EL (cell line): ENCODE measurements around the gene F12.

ENCODE experiments used
- DNase-seq: peaks from one replicate; pipeline ENCODE4 v3.0.0-alpha.2; 2016

F12 gene

GRCh38 chr5:177446200-177447065 lies 37.1 kb upstream of the F12 start, which contains the start of gene PRR7:
PRR7 (plus strand) TSS chr5:177446814; CDS start chr5:177455068, 8,254 bp downstream.
- DNase-seq = peak; percentile 73

GRCh38 chr5:177445917-177446199 lies 36.5 kb upstream of the F12 start:
- DNase-seq = no peak

- DNase-seq = no peak
Observed at GRCh38 chr5:177445052-177445916, 35.9 kb upstream of the F12 start.

- DNase-seq = no peak
Observed at GRCh38 chr5:177444106-177445051, 35.0 kb upstream of the F12 start.

- DNase-seq = no peak
Observed at GRCh38 chr5:177443144-177443983, 34.0 kb upstream of the F12 start.

- DNase-seq = no peak
Observed at GRCh38 chr5:177442066-177442826, 32.9 kb upstream of the F12 start.

- no peak for DNase-seq
Observed at GRCh38 chr5:177440990-177441780, 31.8 kb upstream of the F12 start.

- no peak for DNase-seq
Observed at GRCh38 chr5:177440211-177440989, 31.0 kb upstream of the F12 start.

GRCh38 chr5:177439518-177440053 lies 30.2 kb upstream of the F12 start:
- DNase-seq = no peak

GRCh38 chr5:177438468-177438867 lies 29.1 kb upstream of the F12 start:
- no peak for DNase-seq

GRCh38 chr5:177437623-177438022 lies 28.3 kb upstream of the F12 start:
- no peak for DNase-seq

GRCh38 chr5:177435847-177436536 lies 26.6 kb upstream of the F12 start:
- no peak for DNase-seq

- DNase-seq = no peak
Observed at GRCh38 chr5:177434942-177435738, 25.8 kb upstream of the F12 start.

GRCh38 chr5:177434437-177434836 lies 25.1 kb upstream of the F12 start:
- DNase-seq = no peak

GRCh38 chr5:177433658-177434217 lies 24.4 kb upstream of the F12 start:
- no peak for DNase-seq

- no peak for DNase-seq
Observed at GRCh38 chr5:177432839-177433657, 23.7 kb upstream of the F12 start.
